NT2/D1 (cell line): ENCODE measurements around the gene TNS1.

Experiments
- YY1 ChIP-seq: IDR thresholded peaks from 2 replicates; pipeline ENCODE4 v1.6.1; 2011; ENCODE audit not compliant: insufficient read length, insufficient read depth
- ZNF274 ChIP-seq: IDR thresholded peaks from 2 replicates; pipeline ENCODE4 v1.6.1; 2011; ENCODE audit warnings: mild to moderate bottlenecking, low read depth, low read length

DNA sequence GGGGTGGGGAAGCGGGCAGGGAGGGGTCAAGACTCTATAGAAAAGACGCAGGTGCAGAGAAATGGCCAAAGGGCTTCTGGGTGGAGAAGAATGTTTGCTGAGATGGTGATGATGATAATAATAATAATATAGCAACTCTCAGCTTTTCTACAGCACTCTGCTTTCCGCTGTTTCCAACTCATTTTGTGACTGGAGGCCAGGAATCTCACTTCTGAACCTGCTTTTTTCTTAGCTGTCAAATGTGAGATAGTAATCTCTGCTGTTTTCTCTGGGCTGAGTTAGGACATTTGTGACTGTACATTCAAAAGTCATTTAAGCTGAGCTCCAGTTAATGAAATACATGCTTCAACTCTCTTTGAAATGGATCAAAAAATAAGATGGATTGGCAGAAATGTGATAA, 58.4 kb downstream of the TNS1 start:
- TF ChIP-seq ZNF274 (no peak), YY1 (no peak)
